ENCODE data around the gene ISLR2.

Gene ISLR2

DNA sequence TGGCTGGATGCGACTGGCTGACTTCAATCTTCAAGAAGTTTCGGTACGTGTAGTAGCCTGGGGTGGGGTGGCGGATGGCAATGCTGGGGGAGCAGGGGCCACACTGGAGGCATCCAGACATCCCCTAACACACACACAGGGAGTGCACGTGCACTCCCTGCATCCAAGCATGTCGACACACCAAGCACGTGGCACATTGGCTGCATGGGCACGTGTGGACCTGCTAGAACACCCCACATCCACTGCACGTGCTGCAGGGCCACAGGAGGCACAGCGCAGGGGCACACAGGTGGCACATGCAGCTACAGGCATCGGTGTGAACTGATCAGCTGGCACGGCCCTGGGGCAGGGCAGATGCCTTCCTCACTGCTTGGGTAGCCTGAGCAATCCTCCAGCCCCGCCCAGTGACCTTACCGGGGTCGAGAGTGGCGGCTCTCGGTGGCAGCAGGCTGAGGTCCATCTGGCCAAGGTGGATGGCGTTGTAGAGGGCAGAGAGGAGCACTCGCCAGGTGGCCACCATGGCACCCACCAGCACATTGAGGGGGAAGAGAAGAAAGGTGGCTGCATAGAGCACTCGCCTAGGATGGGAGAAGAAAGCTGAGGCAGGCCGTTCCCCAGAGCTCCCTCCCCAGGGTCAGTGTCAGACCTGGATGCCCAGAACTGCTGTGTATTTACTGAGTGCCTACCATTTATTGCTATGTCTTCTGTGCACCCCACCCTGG, 50.7 kb downstream of the ISLR2 start:
- Mint-ChIP-seq H3K9me3 (no peaks in the 10 kb centered on the region), H3K4me3 (no peak overlapping the region), H3K36me3 (no peaks in the 10 kb centered on the region), H3K27me3 (peaks cover 21 to 32% of the 10 kb centered on the region in 2 donors), H3K27ac (no peak overlapping the region), H3K4me1 (peaks cover 0 to 2% of the 10 kb centered on the region in 2 donors)
- no peak for ATAC-seq (replicated peaks)
- no peak for DNase-seq

DNA sequence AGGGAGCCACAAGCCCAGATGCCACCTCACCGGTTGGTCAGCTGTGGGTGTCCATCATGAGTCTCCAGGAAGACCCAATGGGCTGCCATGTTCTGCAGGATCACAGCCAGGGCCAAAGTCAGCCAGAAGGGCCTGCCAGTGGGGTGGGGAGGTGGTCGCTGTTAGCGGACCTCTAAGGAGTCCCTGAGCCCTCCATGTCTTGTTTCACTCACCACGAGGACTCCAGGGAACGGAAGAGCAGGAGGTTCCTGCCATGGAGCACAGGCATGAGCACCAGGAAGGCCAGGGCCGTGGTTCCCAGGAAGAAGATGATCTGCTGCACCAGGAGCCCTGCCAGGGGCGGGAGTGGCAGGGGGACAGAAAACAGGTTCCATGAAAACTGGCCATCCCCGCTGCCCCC, 51.7 kb downstream of the ISLR2 start:
- H3K4me1 Mint-ChIP-seq, result peaks cover 0 to 2% of the 10 kb centered on the region in 2 donors
- H3K9me3 Mint-ChIP-seq, result no peaks in the 10 kb centered on the region
- ATAC-seq (replicated peaks), result no peak
- peaks cover 17 to 32% of the 10 kb centered on the region in 2 donors for H3K27me3 Mint-ChIP-seq
- no peaks in the 10 kb centered on the region for H3K36me3 Mint-ChIP-seq
- DNase-seq, result no peak
- H3K27ac Mint-ChIP-seq, result no peak overlapping the region
- no peak overlapping the region for H3K4me3 Mint-ChIP-seq

DNA sequence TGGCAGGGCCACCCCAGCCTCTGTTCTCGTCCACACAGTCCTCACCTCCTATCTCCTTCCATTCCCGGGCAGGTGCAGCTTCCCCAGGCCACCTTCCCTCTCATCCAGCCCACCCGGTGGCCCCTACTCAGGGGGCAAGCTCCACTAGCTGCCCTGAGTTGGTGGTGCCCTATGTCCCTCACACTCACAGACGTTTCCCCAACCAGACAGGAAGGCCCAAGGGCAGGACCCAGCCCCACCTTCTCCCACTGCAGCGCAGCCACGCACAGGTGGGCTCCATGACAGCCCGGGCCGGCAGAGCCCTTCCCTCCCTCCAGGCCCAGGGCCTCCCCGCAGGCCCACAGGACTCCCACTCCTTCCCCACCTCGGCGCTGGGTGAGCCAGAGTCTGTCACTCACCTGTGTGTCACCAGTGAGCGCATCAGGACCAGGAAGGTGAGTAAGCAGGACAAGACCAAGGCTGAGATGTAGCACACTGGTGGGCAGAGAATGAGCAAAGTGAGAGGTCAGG, 54.3 kb downstream of the ISLR2 start:
- no peaks in the 10 kb centered on the region for H3K9me3 Mint-ChIP-seq
- H3K27ac Mint-ChIP-seq, result no peak overlapping the region
- H3K27me3 Mint-ChIP-seq, result peaks cover 12 to 19% of the 10 kb centered on the region in 2 donors
- peaks cover 0 to 2% of the 10 kb centered on the region in 2 donors for H3K4me1 Mint-ChIP-seq
- no peak overlapping the region for H3K4me3 Mint-ChIP-seq
- DNase-seq (no peak), ATAC-seq (replicated peaks) (no peak)
- H3K36me3 Mint-ChIP-seq, result no peaks in the 10 kb centered on the region

DNA sequence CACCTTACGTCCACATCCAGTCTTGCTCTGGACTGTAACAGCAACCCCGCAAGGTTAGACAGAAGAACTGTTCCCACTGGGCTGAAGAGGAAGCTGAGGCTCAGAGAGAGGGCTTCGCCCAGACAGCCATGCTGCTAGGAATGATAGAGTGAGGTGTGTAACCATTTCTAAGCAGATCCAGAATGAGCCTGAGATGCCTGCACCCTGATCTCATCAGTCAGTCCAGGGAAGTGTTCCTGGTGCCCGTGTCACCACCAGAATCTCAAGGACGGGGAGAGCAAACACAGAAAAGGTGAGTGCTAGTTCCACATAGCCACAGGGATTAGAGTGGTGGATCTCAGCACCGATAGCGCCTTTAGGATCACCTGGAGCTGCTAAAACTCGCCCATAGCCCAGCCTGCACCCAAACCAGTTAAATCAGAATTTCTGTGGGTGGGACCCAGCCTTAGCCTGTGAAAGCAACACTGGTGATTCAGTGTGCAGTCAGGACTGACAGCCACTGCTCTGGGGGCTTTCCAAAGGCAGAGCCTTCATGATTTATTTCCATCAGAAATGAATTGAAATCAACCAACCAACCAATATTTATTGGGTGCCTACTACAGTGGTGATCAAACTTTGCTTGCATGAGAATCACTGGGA, 55.4 kb downstream of the ISLR2 start:
- Mint-ChIP-seq H3K4me1 (peaks cover 0 to 2% of the 10 kb centered on the region in 2 donors), H3K9me3 (no peaks in the 10 kb centered on the region), H3K27ac (no peak overlapping the region), H3K4me3 (no peak overlapping the region), H3K27me3 (peaks cover 5 to 9% of the 10 kb centered on the region in 2 donors), H3K36me3 (no peaks in the 10 kb centered on the region)
- ATAC-seq (replicated peaks), result no peak
- no peak for DNase-seq
